HG03060 (cell line): ENCODE data around the gene COA5.

Source experiments
- ATAC-seq: cut with Tn5 transposase; IDR thresholded peaks from one replicate; pipeline ENCODE4 v1.9.1; 2021; ENCODE audit warnings: low read depth, moderate number of reproducible peaks; ENCODE audit not compliant: unreplicated experiment

Gene COA5

GRCh38 chr2:98555696-98556095 is 52.6 kb downstream of the COA5 start:
- no peak for ATAC-seq

GRCh38 chr2:98554116-98554861 is 54.0 kb downstream of the COA5 start:
- ATAC-seq = no peak

- ATAC-seq = no peak
Observed at GRCh38 chr2:98552499-98553179, 55.7 kb downstream of the COA5 start.

GRCh38 chr2:98551316-98551715 is 57.0 kb downstream of the COA5 start:
- no peak for ATAC-seq

- ATAC-seq = no peak
Observed at GRCh38 chr2:98550165-98550564, 58.1 kb downstream of the COA5 start.
